ENCODE measurements around the gene TSPO.

GRCh38 chr22:43156413-43156812, 5.1 kb downstream of the TSPO start:
- no peak for TF ChIP-seq POLR2AphosphoS5 (IDR thresholded peaks at IDR 0.05)
- no peak for TF ChIP-seq CTCF (IDR thresholded peaks at IDR 0.05)
- TF ChIP-seq POLR2A (IDR thresholded peaks at IDR 0.05), result no peak
- no peak for TF ChIP-seq EP300 (IDR thresholded peaks at IDR 0.05)
